GM23248 (cell line): ENCODE data around the gene ZCRB1.

Experiments
- EZH2 ChIP-seq: fragments of 200-600 bp; sonication (generic); IDR thresholded peaks from 2 replicates; pipeline ENCODE4 v1.6.1; 2018; ENCODE audit warnings: antibody characterized with exemption, mild to moderate bottlenecking; ENCODE audit not compliant: insufficient read depth, poor library complexity, severe bottlenecking
- EZH2phosphoT487 ChIP-seq: fragments of 200-600 bp; sonication (generic); IDR thresholded peaks from 2 replicates; pipeline ENCODE4 v1.6.1; 2018; ENCODE audit warnings: antibody characterized with exemption, moderate library complexity, mild to moderate bottlenecking, low read depth; ENCODE audit not compliant: insufficient read depth

DNA sequence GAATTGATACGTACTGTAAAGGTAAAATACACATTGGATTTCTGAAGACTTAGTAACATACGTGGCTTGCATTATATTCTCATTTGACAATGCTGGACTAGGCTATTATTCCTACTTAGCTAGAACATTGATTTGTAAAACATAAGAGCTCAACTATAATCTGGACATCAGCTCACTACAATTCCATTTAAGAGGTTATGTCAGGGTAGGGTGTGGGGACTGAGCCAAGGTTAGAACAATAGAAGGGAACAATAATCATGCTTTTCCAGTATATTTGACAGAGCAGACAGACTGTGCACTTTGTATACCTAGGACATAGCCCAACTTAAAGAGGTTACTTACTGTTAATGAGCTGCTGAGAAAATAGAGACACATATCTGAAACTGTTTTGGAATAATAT, 10.8 kb downstream of the ZCRB1 start:
- TF ChIP-seq EZH2 (no peak), EZH2phosphoT487 (no peak)
